ENCODE data around the gene DAPP1. TPM values are rescaled to one million over a fixed set of nuclear protein-coding genes. Genes with fewer than 3 reads are reported as not detected.

Gene DAPP1
- total and polyA plus RNA-seq, 10 of the 15 experiments (the other 5 are each of a cell fraction or from before 2014, with no cell fraction given), result 46.5 to 147 (median 74.2) TPM

- Histone ChIP-seq H3K4me3 (no peak overlapping the region), H4K20me1 (ENCODE audit: control insufficient read depth, insufficient read depth) (no peaks in the 10 kb centered on the region), H3K4me1 (ENCODE audit: control insufficient read depth, insufficient read depth, low read length) (no peaks in the 10 kb centered on the region), H3K9me3 (replicated peaks; ENCODE audit: control insufficient read depth, insufficient read depth, low read length) (no peaks in the 10 kb centered on the region), H3K9ac (ENCODE audit: control insufficient read depth, insufficient read depth, low read length) (no peak overlapping the region), H3K4me2 (ENCODE audit: control insufficient read depth, insufficient read depth) (no peak overlapping the region), H2AFZ (ENCODE audit: control insufficient read depth, low read depth, low read length) (no peak overlapping the region), H3K27me3 (replicated peaks in 1 of 2; ENCODE audit: control insufficient read depth in 2 of 2, insufficient read depth in 2 of 2, low read length in 1 of 2) (no peaks in the 10 kb centered on the region), H3K79me2 (ENCODE audit: control insufficient read depth, insufficient read depth, low read length) (no peaks in the 10 kb centered on the region), H3K27ac (ENCODE audit: control insufficient read depth, insufficient read depth) (no peak overlapping the region), H3K36me3 (ENCODE audit: control insufficient read depth in 2 of 2, insufficient read depth in 2 of 2, low read length in 1 of 2) (peaks cover 5 to 16% of the 10 kb centered on the region in 2 experiments; a peak in 3 of 4 replicates)
- no peak for DNase-seq (ENCODE audit: low read depth, low spot score)
- ChIA-PET CTCF (interaction anchor here (1.0 to 1.8 kb wide), 2 partner anchors 10 to 63 kb away, joined by 4 to 8 read pairs; no protein-coding TSS in a partner anchor), RAD21 (ENCODE audit: unreplicated experiment) (interaction anchor here (1.7 kb wide), 1 partner anchor 67 kb away, joined by 5 read pairs; no protein-coding TSS in a partner anchor), SMC1A (ENCODE audit: uncharacterized antibody, unreplicated experiment) (interaction anchor here (1.1 to 2.7 kb wide), 4 partner anchors 64 to 71 kb away, joined by 3 to 11 read pairs (median 4); partner anchors contain the start of gene DNAJB14), POLR2A (no interaction called here)
- intact Hi-C loops (cut with micrococcal nuclease; ENCODE audit: unreplicated experiment), result no loop called here
- no TSS peak for BruUV-seq (replicated peaks)
- no peak for FAIRE-seq
- ATAC-seq, result no peak
- in situ Hi-C loops (cut with MboI), result no loop called here
- no peak for TF ChIP-seq DPF2 (IDR thresholded peaks at IDR 0.05)
- TF ChIP-seq ZNF592 (IDR thresholded peaks at IDR 0.05), result no peak
- no peak for TF ChIP-seq MTA2 (IDR thresholded peaks at IDR 0.05; ENCODE audit: low read depth)
- TF ChIP-seq YY1 (IDR thresholded peaks at IDR 0.05; ENCODE audit: low read depth, low read length), result no peak
- no peak for TF ChIP-seq IKZF1 (conservative IDR thresholded peaks at IDR 0.05)
- no peak for TF ChIP-seq E4F1 (IDR thresholded peaks at IDR 0.05; ENCODE audit: borderline replicate concordance, partially characterized antibody)
- TF ChIP-seq CUX1 (IDR thresholded peaks at IDR 0.05; ENCODE audit: insufficient replicate concordance, low read depth, low read length), result no peak
- TF ChIP-seq HDGF (IDR thresholded peaks at IDR 0.05), result no peak
- TF ChIP-seq WRNIP1 (IDR thresholded peaks at IDR 0.05; ENCODE audit: borderline replicate concordance, low read depth, low read length), result no peak
- no peak for TF ChIP-seq BCL11A (IDR thresholded peaks at IDR 0.05; ENCODE audit: low read depth, low read length)
- no peak for TF ChIP-seq RFX5 (IDR thresholded peaks at IDR 0.05; ENCODE audit: low read depth, low read length)
- TF ChIP-seq POLR2A (IDR thresholded peaks at IDR 0.05; ENCODE audit: low read depth, low read length), result no peak
Observed at GRCh38 chr4:99875071-99875470, 58.4 kb downstream of the DAPP1 start.
